AG09319 (cell line): ENCODE results near the gene KRTAP12-3.
"Not testable (repeated sequence)": the region's sequence is repeated elsewhere in the genome, so short reads cannot be mapped to it uniquely, and the experiment has no call there.

Experiments used
- DNase-seq: peaks from one replicate; pipeline ENCODE4 v3.0.0-alpha.2; 2010; ENCODE audit warnings: low read depth; ENCODE audit errors: extremely low read depth
- CTCF ChIP-seq: IDR thresholded peaks from 2 replicates; pipeline ENCODE4 v1.5.1; 2011; ENCODE audit warnings: low read depth, mild to moderate bottlenecking, inconsistent platforms, low read length, moderate library complexity

Gene KRTAP12-3

GRCh38 chr21:44656868-44657267 is 864 bp upstream of the KRTAP12-3 start:
- DNase-seq = no peak

GRCh38 chr21:44658541-44658910 is 794 bp downstream of the KRTAP12-3 start:
- TF ChIP-seq CTCF = no peak
- no peak for DNase-seq

More at GRCh38 chr21:44656868-44657267, 864 bp upstream of the KRTAP12-3 start:
- no peak for TF ChIP-seq CTCF

GRCh38 chr21:44658913-44659595 is 1.3 kb downstream of the KRTAP12-3 start:
- no peak for TF ChIP-seq CTCF
- no peak for DNase-seq

DNA sequence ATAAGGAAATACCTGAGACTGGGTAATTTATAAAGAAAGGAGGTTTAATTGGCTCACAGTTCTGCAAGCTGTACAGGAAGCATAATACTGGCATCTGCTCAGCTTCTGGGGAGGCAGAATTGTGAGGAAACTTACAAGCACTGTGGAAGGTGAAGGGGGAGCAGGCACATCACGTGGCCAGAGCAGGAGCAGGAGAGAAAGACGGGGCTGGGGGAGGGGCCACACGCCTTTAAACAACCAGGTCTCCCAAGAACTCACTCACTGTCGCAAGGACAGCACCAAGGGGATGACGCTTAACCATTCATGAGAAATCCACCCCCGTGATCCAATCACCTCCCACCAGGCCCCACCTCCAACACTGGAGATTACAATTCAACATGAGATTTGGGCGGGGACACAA is 3.8 kb downstream of the KRTAP12-3 start:
- DNase-seq = not testable (repeated sequence)

- no peak for TF ChIP-seq CTCF
- no peak for DNase-seq
Observed at GRCh38 chr21:44664691-44665090, 7.0 kb downstream of the KRTAP12-3 start.

DNA sequence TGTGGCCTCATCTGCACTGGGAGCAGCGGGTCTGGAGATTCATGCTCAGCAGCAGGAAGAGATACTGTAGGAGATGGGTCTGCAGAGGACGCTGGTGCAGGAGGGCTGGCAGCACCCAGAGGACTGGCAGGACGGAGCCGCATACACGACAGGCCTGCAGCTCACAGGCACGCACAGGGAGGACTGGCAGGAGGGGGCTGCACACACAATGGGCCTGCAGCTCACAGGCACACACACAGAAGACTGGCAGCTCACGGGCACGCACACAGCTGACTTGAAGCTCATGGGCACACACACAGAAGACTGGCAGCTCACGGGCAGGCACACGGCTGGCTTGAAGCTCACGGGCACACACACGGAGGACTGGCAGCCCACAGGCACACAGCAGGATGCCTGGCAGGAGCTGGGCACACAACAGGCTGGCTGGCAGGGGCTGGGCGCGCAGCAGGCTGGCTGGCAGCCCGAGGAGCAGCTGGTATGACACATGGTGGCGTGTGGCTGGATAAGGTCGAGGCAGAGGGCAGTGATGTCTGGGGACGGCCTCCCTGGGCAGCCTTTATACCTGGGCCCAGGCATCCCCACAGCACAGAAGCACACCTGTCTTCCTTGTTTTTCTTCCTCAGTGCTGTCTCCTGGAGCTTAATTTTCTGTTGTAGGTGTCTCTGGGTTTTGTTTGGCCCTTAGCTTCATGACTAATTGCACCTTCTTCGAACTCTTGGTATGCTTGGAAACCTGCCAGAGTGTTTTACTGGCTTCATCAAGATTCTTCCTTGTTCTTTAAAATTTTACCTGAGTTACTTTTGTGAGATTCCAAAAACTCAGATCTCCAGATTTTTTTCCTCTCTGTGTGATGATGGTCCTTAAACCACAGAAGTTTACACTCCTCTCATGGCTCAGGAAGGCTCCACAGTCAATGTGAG is 8.9 kb downstream of the KRTAP12-3 start, which contains the start of gene KRTAP12-2:
KRTAP12-2 (minus strand) TSS at position 527 of the 920 bp plus-strand sequence; CDS start at position 486, 41 bp downstream.
- TF ChIP-seq CTCF = no peak
- no peak for DNase-seq

- DNase-seq = no peak
Observed at GRCh38 chr21:44667612-44668011, 9.9 kb downstream of the KRTAP12-3 start.

More at GRCh38 chr21:44667612-44668011, 9.9 kb downstream of the KRTAP12-3 start:
- TF ChIP-seq CTCF = no peak
